HCT116 (cell line): ENCODE measurements around the gene HOMER1. TPM values are rescaled to one million over a fixed set of nuclear protein-coding genes. Genes with fewer than 3 reads are reported as not detected.

ENCODE experiments used
- ATAC-seq: fragments of 200-7000 bp; cut with Tn5 transposase; 2 replicates; pipeline ENCODE4 v1.9.1; 2020; ENCODE audit warnings: mild to moderate bottlenecking, moderate library complexity
- BruUV-seq: library from RNA; stranded (reverse); fragments of 400-500 nt; replicated peaks from 2 replicates; lab custom pipeline; 2021; lab: Mats Ljungman, UMichigan
- CTCF ChIA-PET: fragments of 300-600 bp; sonication (Branson Sonifier 250); formaldehyde crosslinking; loops from one replicate; lab custom pipeline; 2021; ENCODE audit warnings: antibody characterized with exemption; lab: Charles Lee
- POLR2A ChIA-PET: fragments of 300-600, 350-600 bp; sonication (Branson Sonifier 250); formaldehyde crosslinking; loops from one replicate; lab custom pipeline; 2021; ENCODE audit warnings: antibody characterized with exemption; lab: Charles Lee
- RAD21 ChIA-PET, 2 experiments: fragments of 300-600 bp; sonication (Branson Sonifier 250); formaldehyde crosslinking; loops; one replicate each; lab custom pipeline; 2023; ENCODE audit warnings: low total read pairs in 2 of 2; ENCODE audit not compliant: uncharacterized antibody in 2 of 2, unreplicated experiment in 2 of 2, low non-redundant PET in 1 of 2; lab: Charles Lee
- DNase-seq: peaks from one replicate; pipeline ENCODE4 v3.0.0-alpha.2; 2010; ENCODE audit warnings: low read depth, low spot score
- H2AFZ ChIP-seq: fragments of 200-600 bp; shearing (Covaris generic), sonication (generic); 2 replicates; pipeline ENCODE4 v1.6.1; 2017; ENCODE audit warnings: low read depth, mixed run types, mixed read lengths, antibody characterized with exemption, low read length; ENCODE audit not compliant: poor library complexity, severe bottlenecking
- H3K27ac ChIP-seq: 2 replicates; pipeline ENCODE4 v1.5.1; 2012; ENCODE audit warnings: low read depth, low read length
- H3K27me3 ChIP-seq: fragments of 200-600 bp; sonication (generic); 2 replicates; pipeline ENCODE4 v1.6.1; 2016; ENCODE audit warnings: mixed run types, low read length, mixed read lengths; ENCODE audit not compliant: insufficient read depth
- H3K36me3 ChIP-seq, 2 experiments: fragments of 200-500 bp in 1 of 2; fragments of 200-600 bp in 1 of 2; sonication (Bioruptor generic) in 1 of 2; sonication (generic) in 1 of 2; 2 replicates each; pipeline versions ENCODE4 v1.5.1 to v1.6.1; 2014 to 2016; ENCODE audit warnings: low read length in 2 of 2, inconsistent platforms in 1 of 2, mixed read lengths in 1 of 2, mixed run types in 1 of 2; ENCODE audit not compliant: insufficient read depth in 2 of 2, control insufficient read depth in 1 of 2
- H3K4me1 ChIP-seq, 2 experiments: fragments of 200-600 bp in 1 of 2; sonication (generic) in 1 of 2; 2 replicates each; pipeline versions ENCODE4 v1.5.1 to v1.6.1; 2012 to 2017; ENCODE audit warnings: low read length in 2 of 2, inconsistent platforms in 1 of 2, mild to moderate bottlenecking in 1 of 2, mixed read lengths in 1 of 2, mixed run types in 1 of 2, moderate library complexity in 1 of 2; ENCODE audit not compliant: insufficient read depth in 2 of 2, control insufficient read depth in 1 of 2
- H3K4me2 ChIP-seq: fragments of 200-600 bp; sonication (generic); 2 replicates; pipeline ENCODE4 v1.6.1; 2017; ENCODE audit warnings: mixed run types, low read length, mixed read lengths
- H3K4me3 ChIP-seq, 2 experiments: fragments of 200-600 bp in 1 of 2; sonication (generic) in 1 of 2; replicated peaks in 1 of 2; 2 replicates each; pipeline ENCODE4 v1.5.1; 2011 to 2016; ENCODE audit warnings: low read length in 2 of 2, control low read depth in 1 of 2, low read depth in 1 of 2, mild to moderate bottlenecking in 1 of 2, mixed read lengths in 1 of 2, mixed run types in 1 of 2
- H3K79me2 ChIP-seq: fragments of 200-600 bp; sonication (generic); 2 replicates; pipeline ENCODE4 v1.6.1; 2017; ENCODE audit warnings: mild to moderate bottlenecking, mixed run types, low read length, moderate library complexity, mixed read lengths; ENCODE audit not compliant: insufficient read depth
- H3K9ac ChIP-seq: fragments of 200-600 bp; sonication (generic); 2 replicates; pipeline ENCODE4 v1.6.1; 2016; ENCODE audit warnings: low read length, mixed read lengths
- H3K9me2 ChIP-seq: fragments of 200-600 bp; sonication (generic), shearing (Covaris generic); 2 replicates; pipeline ENCODE4 v1.6.1; 2017; ENCODE audit warnings: mixed run types, mild to moderate bottlenecking, moderate library complexity; ENCODE audit not compliant: insufficient read depth
- H3K9me3 ChIP-seq, 2 experiments: fragments of 200-500 bp in 1 of 2; fragments of 200-600 bp in 1 of 2; sonication (Bioruptor generic) in 1 of 2; sonication (generic) in 1 of 2; 2 replicates each; pipeline ENCODE4 v1.6.1; 2014 to 2017; ENCODE audit warnings: low read length in 2 of 2, mixed read lengths in 2 of 2, inconsistent platforms in 1 of 2, low read depth in 1 of 2, mild to moderate bottlenecking in 1 of 2, mixed run types in 1 of 2, moderate library complexity in 1 of 2; ENCODE audit not compliant: control insufficient read depth in 1 of 2, insufficient read depth in 1 of 2
- H4K20me1 ChIP-seq: fragments of 200-600 bp; sonication (generic), shearing (Covaris generic); 2 replicates; pipeline ENCODE4 v1.6.1; 2017; ENCODE audit warnings: mixed run types, mild to moderate bottlenecking, moderate library complexity; ENCODE audit not compliant: insufficient read depth
- CEBPB ChIP-seq: IDR thresholded peaks from 2 replicates; pipeline ENCODE4 v1.6.1; 2012; ENCODE audit warnings: low read depth
- EGR1 ChIP-seq: IDR thresholded peaks from 2 replicates; pipeline ENCODE4 v1.6.1; 2012; ENCODE audit warnings: low read depth
- EZH2 ChIP-seq: fragments of 200-600 bp; sonication (generic); IDR thresholded peaks from 2 replicates; pipeline ENCODE4 v1.6.1; 2017; ENCODE audit warnings: antibody characterized with exemption, mixed run types
- EZH2phosphoT487 ChIP-seq: fragments of 200-600 bp; IDR thresholded peaks from 2 replicates; pipeline ENCODE4 v1.6.1; 2018; ENCODE audit warnings: antibody characterized with exemption, borderline replicate concordance
- FOSL1 ChIP-seq: IDR thresholded peaks from 2 replicates; pipeline ENCODE4 v1.6.1; 2012; ENCODE audit warnings: low read depth
- POLR2AphosphoS5 ChIP-seq: IDR thresholded peaks from 2 replicates; pipeline ENCODE4 v1.6.1; 2011; ENCODE audit warnings: mild to moderate bottlenecking, low read depth, low read length, moderate library complexity
- RAD21 ChIP-seq: IDR thresholded peaks from 2 replicates; pipeline ENCODE4 v1.6.1; 2012; ENCODE audit warnings: low read depth, mild to moderate bottlenecking
- SIN3A ChIP-seq: IDR thresholded peaks from 2 replicates; pipeline ENCODE4 v1.6.1; 2012; ENCODE audit warnings: low read depth
- SP1 ChIP-seq: IDR thresholded peaks from 2 replicates; pipeline ENCODE4 v1.6.1; 2012; ENCODE audit warnings: low read depth
- SRF ChIP-seq: IDR thresholded peaks from 2 replicates; pipeline ENCODE4 v1.6.1; 2012; ENCODE audit warnings: low read depth
- ZFX ChIP-seq: fragments of 450-650 bp; IDR thresholded peaks from 2 replicates; pipeline ENCODE4 v1.6.1; 2017
- ZNF274 ChIP-seq: fragments of 200-500 bp; sonication (Bioruptor generic); IDR thresholded peaks from 2 replicates; pipeline ENCODE4 v1.6.1; 2014; ENCODE audit warnings: mild to moderate bottlenecking, low read depth, low read length, inconsistent platforms
- intact Hi-C: fragments of 100-400 bp; cut with micrococcal nuclease; formaldehyde crosslinking; loops from 2 replicates; pipeline ENCODE4 v1.10.0; 2022
- total RNA-seq: library from RNA; stranded (reverse); gene quantifications from one replicate; pipeline ENCODE4 v1.2.1, GENCODE V29; 2021; ENCODE audit not compliant: unreplicated experiment
- TF ChIP-seq, protein P1 (sequence below): IDR thresholded peaks from 2 replicates; pipeline ENCODE4 v1.6.1; 2012
- TF ChIP-seq, protein P2 (sequence below), 3 experiments: fragments of 200-600 bp in 1 of 3; sonication (generic) in 1 of 3; IDR thresholded peaks in 2 of 3; conservative IDR thresholded peaks in 1 of 3; 2 replicates each; pipeline ENCODE4 v1.5.1; 2012 to 2017; ENCODE audit warnings: low read depth in 2 of 3, low read length in 2 of 3, antibody characterized with exemption in 1 of 3, borderline replicate concordance in 1 of 3, control low read depth in 1 of 3, mild to moderate bottlenecking in 1 of 3, mixed read lengths in 1 of 3, mixed run types in 1 of 3, moderate library complexity in 1 of 3; ENCODE audit not compliant: insufficient read depth in 1 of 3
- TF ChIP-seq, protein P3 (sequence below): IDR thresholded peaks from 2 replicates; pipeline ENCODE4 v1.6.1; 2011; ENCODE audit warnings: mild to moderate bottlenecking, low read length, moderate library complexity; ENCODE audit not compliant: insufficient replicate concordance; ENCODE audit errors: extremely low read depth
- TF ChIP-seq, protein P4 (sequence below): IDR thresholded peaks from 2 replicates; pipeline ENCODE4 v1.6.1; 2012; ENCODE audit warnings: low read depth

Gene HOMER1
- total RNA-seq, 1 experiment from 2014 or later, result 21.4 TPM

DNA sequence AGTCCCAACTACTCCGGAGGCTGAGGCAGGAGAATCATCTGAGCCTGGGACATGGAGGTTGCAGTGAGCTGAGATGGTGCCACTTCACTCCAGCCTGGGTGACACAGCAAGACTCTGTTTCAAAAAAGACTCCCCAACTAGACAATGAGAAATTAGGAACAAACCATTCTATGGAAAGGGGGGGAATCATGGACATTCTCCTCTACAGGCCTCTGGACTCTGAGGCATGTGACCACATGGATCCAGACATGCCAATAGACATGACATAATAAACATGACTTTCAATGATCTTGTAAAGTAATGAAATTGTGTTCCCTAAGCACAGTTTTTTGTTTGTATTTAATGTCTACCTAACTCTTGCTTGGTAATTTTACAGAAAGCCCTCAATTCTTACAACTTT, 8.8 kb downstream of the HOMER1 start:
- RAD21 ChIA-PET, result no interaction called here
- no peak overlapping the region for H3K9ac ChIP-seq
- CTCF ChIA-PET, result no interaction called here
- H3K4me2 ChIP-seq, result no peak overlapping the region
- intact Hi-C loops, result no loop called here
- no peaks in the 10 kb centered on the region for H3K9me2 ChIP-seq
- H3K4me1 ChIP-seq, result no peaks in the 10 kb centered on the region
- DNase-seq, result no peak
- BruUV-seq, result no TSS peak
- H2AFZ ChIP-seq, result no peak overlapping the region
- no peaks in the 10 kb centered on the region for H3K27me3 ChIP-seq
- no peaks in the 10 kb centered on the region for H3K9me3 ChIP-seq
- peaks cover 59% of the 10 kb centered on the region for H3K79me2 ChIP-seq
- ATAC-seq, result no peak
- no peak overlapping the region for H3K27ac ChIP-seq
- H3K36me3 ChIP-seq, result 0 out of 4 replicates have a peak, but pooled peaks cover 0 to 2% of the 10 kb centered on the region in 2 experiments
- H3K4me3 ChIP-seq, result no peak overlapping the region
- POLR2A ChIA-PET, result no interaction called here
- no peaks in the 10 kb centered on the region for H4K20me1 ChIP-seq
- TF ChIP-seq, protein P1, sequence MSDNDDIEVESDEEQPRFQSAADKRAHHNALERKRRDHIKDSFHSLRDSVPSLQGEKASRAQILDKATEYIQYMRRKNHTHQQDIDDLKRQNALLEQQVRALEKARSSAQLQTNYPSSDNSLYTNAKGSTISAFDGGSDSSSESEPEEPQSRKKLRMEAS, result no peak
- TF ChIP-seq, protein P2, sequence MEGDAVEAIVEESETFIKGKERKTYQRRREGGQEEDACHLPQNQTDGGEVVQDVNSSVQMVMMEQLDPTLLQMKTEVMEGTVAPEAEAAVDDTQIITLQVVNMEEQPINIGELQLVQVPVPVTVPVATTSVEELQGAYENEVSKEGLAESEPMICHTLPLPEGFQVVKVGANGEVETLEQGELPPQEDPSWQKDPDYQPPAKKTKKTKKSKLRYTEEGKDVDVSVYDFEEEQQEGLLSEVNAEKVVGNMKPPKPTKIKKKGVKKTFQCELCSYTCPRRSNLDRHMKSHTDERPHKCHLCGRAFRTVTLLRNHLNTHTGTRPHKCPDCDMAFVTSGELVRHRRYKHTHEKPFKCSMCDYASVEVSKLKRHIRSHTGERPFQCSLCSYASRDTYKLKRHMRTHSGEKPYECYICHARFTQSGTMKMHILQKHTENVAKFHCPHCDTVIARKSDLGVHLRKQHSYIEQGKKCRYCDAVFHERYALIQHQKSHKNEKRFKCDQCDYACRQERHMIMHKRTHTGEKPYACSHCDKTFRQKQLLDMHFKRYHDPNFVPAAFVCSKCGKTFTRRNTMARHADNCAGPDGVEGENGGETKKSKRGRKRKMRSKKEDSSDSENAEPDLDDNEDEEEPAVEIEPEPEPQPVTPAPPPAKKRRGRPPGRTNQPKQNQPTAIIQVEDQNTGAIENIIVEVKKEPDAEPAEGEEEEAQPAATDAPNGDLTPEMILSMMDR (IDR thresholded peaks at IDR 0.05 in 2 of 3, conservative IDR thresholded peaks at IDR 0.05 in 1 of 3; ENCODE audit: borderline replicate concordance in 1 of 3, insufficient read depth in 1 of 3, low read depth in 2 of 3, low read length in 2 of 3), result no peak
- TF ChIP-seq EZH2phosphoT487 (no peak), ZFX (no peak), SIN3A (no peak), POLR2AphosphoS5 (no peak), RAD21 (no peak), SP1 (no peak), SRF (no peak), EGR1 (no peak), ZNF274 (no peak), CEBPB (no peak), FOSL1 (no peak), EZH2 (no peak)
- TF ChIP-seq, protein P3, sequence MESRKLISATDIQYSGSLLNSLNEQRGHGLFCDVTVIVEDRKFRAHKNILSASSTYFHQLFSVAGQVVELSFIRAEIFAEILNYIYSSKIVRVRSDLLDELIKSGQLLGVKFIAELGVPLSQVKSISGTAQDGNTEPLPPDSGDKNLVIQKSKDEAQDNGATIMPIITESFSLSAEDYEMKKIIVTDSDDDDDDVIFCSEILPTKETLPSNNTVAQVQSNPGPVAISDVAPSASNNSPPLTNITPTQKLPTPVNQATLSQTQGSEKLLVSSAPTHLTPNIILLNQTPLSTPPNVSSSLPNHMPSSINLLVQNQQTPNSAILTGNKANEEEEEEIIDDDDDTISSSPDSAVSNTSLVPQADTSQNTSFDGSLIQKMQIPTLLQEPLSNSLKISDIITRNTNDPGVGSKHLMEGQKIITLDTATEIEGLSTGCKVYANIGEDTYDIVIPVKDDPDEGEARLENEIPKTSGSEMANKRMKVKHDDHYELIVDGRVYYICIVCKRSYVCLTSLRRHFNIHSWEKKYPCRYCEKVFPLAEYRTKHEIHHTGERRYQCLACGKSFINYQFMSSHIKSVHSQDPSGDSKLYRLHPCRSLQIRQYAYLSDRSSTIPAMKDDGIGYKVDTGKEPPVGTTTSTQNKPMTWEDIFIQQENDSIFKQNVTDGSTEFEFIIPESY, result no peak
- TF ChIP-seq, protein P4, sequence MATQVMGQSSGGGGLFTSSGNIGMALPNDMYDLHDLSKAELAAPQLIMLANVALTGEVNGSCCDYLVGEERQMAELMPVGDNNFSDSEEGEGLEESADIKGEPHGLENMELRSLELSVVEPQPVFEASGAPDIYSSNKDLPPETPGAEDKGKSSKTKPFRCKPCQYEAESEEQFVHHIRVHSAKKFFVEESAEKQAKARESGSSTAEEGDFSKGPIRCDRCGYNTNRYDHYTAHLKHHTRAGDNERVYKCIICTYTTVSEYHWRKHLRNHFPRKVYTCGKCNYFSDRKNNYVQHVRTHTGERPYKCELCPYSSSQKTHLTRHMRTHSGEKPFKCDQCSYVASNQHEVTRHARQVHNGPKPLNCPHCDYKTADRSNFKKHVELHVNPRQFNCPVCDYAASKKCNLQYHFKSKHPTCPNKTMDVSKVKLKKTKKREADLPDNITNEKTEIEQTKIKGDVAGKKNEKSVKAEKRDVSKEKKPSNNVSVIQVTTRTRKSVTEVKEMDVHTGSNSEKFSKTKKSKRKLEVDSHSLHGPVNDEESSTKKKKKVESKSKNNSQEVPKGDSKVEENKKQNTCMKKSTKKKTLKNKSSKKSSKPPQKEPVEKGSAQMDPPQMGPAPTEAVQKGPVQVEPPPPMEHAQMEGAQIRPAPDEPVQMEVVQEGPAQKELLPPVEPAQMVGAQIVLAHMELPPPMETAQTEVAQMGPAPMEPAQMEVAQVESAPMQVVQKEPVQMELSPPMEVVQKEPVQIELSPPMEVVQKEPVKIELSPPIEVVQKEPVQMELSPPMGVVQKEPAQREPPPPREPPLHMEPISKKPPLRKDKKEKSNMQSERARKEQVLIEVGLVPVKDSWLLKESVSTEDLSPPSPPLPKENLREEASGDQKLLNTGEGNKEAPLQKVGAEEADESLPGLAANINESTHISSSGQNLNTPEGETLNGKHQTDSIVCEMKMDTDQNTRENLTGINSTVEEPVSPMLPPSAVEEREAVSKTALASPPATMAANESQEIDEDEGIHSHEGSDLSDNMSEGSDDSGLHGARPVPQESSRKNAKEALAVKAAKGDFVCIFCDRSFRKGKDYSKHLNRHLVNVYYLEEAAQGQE, result no peak
